HG03565 (cell line): Measurements from ENCODE around the gene NCAN.
"Not testable (repeated sequence)": the region's sequence is repeated elsewhere in the genome, so short reads cannot be mapped to it uniquely, and the experiment has no call there.

Experiments used
- ATAC-seq: cut with Tn5 transposase; IDR thresholded peaks from one replicate; pipeline ENCODE4 v1.9.1; 2021; ENCODE audit warnings: mild to moderate bottlenecking, moderate library complexity; ENCODE audit not compliant: unreplicated experiment

NCAN gene

DNA sequence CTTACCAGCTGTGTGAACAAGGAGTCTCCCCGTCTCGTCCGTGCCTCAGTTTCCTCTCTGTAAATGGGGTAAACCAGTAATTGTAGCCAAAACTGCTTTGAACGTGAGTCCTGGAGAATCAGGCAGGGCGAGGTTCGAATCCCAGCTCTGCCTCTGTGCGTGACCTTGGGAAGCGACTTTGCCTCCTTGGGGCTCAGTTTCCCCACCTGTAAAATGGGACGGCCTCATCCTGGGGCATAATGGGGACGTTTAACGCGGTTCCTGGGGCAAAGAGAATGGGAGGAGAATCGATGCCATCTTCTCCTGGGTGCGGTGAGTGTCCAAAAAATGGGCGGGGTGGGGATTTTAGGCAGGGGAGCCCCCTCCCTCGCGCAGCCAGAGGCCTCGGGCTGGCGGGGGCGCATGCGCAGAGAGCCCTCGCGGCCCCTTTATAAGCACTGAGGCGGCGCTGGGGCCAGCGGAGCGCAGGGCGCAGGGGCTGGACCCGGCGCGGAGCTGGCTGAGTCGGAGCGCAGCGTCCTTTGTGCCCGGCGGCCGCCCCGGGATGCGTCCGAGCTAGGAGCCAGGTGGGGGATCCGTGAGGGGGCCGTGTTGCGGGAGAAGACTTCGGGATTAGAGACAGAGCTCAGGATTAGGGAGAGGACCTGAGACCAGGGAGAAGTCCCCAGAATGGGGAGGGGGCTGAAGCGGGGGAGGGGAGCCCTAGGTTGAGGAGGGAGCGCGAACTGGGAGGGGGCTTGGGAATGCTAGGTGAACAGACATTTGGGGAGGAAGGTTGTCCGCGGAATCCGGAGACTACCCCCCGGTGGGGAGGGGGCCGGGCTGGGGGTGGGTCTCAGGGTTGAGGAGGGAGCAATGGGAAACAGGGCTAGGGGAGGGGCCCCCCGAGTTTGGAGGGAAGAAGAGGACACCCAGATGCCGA lies at the start of gene NCAN:
NCAN (plus strand) TSS at position 460 of the 922 bp plus-strand sequence. CDS start 4,996 bp downstream, outside the sequence.
- ATAC-seq = no peak

DNA sequence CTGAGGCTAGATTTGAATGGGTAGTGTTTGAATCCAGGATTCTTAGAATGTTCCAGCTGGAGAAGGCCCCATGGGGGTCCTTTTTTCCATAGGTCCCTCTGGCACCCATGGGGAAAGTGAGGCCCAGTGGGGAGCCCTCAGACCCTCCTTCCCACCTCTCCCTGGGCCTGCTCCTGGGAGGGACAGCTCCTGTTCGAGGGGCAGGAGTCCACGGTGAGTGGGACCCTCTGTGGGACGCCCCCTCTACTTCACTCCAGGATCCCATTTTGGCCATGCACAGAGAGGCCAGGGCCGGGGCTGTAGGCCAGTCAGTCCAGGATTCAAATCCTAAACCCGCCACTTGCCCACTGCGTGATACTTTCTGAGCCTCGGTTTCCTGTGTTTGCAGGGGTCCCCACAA lies 49.3 kb upstream of the NCAN start:
- ATAC-seq = no peak

DNA sequence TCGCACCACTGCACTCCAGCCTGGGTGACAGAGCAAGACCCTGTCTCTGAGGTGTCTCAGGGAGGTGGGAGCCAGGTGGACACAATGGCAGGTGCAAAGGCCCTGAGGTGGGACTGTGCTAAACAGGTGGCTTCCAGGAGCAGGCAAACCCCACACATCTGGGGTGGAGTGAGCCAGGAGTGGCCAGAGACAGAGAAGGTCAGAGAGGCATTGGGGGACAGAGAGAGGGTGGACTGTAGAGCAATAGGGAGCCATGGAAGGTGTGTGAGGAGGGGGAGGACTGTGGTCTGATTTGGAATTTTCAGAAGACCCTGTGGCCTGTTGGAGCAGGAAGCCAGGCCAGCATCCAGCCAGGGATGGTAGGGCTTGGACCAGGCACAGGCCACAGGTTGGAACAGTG lies 46.4 kb upstream of the NCAN start:
- no peak for ATAC-seq

DNA sequence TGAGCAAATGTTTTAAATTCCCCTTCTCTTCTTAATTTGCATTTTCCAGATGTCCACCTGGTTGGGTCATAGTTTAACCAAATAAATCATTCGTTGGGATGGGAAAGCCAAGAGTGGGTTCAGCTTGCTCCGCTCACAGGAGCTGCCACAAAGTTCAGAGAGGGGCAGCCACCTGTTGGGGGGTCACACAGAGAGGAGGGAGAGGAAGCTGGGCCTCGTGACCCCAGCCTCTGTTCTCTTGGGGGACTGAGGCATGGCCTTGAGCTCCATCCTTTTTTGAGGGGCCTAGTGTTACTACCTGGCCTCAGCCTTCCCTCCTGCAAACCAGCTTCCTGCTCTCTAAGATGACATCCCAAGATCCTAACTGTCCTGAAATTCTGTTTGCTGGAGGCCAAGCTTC lies 44.1 kb upstream of the NCAN start:
- ATAC-seq = no peak

DNA sequence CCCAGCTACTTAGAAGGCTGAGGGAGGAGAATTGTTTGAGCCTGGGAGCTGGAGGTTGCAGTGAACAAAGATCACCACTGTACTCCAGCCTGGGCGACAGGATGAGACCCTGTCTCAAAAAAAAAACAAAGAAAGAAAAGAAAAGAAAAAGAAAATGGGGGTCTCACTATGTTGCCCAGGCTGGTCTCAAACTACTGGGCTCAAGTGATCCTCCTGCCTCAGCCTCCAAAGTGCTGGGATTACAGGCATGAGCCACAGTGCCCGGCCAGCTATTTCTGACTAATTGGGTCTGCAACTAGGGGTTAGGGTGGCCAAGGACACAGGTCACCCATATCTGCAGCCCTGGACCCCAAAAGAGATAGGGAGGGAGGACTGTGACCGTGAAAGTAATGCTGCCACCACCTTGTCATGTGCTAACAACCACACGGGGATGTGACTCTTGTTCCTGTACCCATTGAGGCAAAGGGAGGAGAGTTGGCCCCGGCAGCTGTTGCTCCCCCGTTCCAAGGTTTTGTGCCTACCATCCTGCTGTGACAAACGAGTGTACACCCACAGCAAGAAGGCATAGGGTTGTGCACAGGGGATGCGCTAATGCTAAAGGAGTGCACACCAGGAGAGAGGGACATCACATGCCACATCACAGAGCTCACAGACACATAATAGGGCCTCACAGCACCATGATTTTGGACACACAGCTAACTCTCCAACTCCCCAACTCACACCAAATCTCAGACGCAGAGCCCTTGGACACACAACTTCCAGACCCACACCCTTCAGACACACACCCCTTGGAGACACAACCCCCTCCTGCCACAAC lies 42.3 kb upstream of the NCAN start:
- ATAC-seq = no peak

DNA sequence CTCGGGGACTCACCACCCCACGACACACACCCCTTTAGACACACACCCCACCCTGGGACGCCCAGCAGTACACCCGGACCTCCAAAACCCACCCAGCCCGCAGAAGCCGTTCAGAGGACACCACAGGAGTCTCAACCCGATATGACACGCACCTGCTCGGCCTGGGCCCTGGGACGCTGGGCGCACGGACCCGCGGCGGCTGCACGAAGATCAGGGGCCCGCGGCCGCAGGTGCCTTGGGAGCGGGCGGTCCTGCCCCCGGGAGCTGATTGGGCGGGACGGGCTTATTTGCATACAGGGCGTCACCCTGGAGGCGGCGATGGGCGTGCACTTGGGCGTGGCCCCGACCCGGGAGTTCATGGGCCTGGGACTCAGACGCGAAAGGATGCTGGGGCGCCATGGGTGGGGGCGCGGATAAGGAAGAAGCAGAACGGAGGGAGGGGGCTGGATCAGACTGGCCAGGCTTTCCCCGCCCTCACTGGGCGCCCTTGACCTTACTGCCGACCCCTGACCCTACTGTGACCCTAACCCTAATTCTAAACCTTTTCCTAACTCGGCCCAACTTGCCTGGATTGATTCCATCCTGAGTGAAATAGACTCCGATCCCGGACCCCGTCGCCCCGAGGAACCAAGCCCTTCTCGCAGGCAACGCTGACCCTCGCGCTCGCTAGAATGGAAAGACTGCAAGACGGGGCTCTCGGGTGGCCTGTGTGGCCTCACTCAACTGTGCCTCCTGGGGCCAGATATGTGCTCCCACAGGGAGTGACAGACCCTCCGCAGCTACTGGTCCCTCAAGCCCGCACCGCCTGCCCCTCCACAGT lies 41.5 kb upstream of the NCAN start, which contains the start of gene MEF2B:
MEF2B (minus strand) TSS at position 211 of the 820 bp plus-strand sequence. CDS start 19,528 bp downstream, outside the sequence.
- peak; percentile 50 for ATAC-seq

DNA sequence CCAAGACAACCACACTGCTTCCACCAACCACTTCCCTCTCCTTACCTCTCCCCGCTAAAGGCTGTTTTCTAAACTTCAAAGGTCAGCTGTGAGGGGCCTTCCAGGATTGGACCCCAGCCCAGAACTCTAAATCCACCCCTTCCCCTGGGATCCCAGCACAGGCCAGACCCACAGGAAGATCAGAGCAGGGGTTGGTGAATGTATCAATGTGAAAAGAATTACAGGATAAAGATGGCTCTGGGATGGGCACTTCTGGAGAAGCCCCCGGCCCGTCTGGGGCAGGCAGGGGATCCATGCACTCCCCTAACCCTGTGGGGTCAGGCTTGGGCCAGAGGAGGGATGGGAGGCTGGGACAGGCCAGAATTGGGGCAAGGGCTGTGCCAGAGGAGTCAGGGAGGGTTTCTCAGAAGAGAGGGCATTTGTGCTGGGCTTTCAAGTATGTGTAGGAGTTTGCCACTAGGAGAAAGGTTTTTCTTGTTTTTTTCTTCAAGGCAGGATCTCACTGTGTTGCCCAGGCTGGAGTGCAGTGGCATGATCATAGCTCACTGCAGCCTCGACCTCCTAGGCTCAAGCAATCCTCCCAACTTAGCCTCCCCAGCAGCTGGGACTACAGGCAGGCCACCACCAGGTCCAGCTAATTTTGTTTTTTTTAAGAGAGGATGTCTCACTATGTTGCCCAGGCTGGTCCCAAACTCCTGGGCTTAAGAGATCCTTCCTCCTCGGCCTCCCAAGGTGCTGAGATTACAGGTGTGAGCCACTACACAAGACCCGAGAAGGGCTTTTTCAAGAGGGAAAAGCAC lies 40.7 kb upstream of the NCAN start:
- no peak for ATAC-seq

DNA sequence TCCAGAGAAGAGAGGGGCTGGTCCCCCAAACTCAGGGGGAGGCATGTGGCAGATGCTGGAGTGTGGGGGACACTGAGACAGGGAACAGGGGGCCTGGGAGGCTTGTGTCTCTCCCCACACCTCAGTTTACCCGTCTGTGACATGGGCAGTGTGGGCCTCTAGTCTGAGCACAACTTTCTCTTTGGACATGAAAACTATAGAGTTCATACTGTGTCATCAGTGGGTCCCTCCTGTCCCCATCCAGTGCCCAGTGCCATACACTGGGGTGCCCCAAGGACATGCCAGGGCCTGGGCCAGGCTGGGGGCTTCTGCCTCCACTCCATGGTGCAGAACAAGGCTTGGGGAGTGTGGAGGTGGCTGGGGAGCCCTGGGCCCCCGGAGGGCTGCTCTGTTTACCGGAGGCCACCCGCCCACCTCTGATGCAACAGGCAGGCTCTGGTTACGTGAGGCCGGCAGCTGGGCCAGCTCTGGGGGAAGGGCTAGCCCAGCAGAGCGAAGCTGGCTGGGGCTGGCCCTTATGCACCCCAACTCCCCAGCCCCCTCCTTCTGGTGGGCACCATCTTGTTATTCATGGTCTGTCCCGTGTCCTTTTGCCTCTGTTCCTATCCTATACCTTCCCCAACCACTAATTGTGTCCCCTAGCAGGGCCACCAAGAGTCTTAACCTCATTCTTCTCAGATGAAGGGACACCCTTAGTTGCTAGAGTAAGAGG lies 39.8 kb upstream of the NCAN start:
- no peak for ATAC-seq

DNA sequence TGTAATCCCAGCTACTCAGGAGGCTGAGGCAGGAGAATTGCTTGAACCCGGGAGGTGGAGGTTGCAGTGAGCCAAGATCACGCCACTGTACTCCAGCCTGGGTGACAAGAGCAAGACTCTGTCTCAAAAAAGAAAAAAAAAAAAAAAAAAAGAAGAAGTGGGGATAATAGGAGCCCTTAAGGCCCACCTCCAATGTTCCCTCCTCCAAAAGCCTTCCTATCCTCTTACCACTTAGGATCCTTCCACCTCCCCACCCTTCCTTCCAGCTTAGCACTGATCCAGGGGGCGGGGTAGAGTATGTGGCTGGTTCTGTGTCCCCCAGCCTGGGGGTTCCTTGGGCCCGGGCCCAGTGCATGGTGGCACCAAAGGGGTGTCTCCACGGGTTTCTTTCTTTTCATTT lies 38.5 kb upstream of the NCAN start:
- not testable (repeated sequence) for ATAC-seq

DNA sequence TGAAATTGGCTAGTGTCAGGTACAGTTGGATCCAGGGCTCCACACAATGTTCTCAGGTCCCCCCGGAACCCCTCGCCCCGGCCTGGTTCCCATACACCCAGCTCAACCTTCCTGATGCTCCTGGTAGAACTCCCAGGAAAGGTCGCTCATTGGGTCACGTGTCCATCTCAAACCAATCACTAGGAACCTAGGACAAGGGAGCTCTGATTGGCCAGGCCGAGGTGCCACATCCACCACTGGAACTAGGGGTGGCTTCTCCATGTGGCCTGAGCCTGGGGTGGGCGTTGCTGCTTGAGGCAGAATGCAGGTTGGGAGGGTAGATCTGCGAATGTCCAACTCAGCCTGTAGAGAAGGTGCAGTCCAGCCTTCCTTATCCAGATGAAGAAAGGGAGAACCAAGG lies 34.8 kb upstream of the NCAN start:
- ATAC-seq = no peak

DNA sequence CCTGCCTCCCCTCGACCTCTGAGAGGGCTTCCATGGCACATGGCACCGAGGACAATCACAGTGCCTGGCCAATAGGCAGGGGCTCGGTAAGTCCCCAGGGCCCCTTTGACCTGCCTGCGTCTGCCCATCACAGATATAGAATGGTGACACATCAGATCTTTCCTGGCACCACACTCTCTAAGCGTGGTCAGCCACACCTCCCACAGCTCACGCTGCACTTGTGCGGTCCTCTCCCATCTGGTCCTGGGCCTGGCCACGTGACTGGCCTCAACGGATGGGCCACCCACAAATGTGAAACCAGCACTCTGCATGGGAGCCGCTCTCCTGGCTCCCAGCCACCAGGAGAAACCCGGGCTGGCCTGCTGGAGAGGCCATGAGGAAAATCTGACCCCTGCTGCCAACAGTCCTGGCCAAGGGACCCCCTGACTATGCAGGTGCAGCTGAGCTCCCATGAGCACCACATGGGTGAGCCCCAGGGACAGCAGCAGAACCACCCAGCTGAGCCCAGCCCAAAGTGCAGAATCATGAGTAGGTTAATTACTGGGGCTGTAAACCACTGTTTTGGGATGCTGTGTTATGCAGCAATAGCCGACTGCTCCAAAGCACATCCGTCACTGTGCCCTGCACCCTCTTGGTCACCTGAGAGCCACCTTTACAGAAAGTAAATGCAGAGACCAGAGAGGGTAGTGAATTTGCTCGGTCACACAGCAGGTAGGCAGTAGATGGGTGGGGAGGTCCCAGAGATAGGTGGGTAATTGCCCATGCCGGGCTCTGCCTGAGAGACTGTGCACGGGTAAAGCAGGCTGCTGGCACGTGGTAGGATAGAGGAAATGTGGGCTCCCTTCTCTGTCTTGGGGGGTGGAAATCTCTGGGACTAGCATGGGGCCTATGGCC lies 32.0 kb upstream of the NCAN start:
- ATAC-seq = no peak

DNA sequence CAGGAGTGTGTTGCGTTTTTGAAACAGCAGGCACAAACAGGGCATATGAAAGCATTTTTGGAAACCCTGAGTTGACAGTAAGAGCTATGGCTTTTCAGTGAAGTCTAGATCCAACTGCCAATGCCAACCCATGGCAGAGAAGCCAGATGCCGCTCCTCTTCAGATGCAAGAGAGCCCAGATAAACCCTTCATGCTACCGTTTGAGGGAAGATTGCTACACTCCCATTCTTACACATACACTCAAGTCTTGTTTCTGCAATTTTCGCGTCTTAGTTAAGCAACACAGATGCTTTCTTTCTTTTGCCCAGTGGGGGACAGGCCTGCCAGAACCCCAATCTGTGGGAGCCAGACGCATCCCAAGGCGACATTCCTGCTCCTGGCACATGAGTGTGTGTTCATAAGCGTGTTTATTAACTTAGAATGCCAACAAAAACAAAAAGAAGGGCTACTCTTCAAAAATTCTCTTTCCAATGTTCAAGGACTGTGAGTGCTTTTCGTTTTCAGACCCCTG lies 30.2 kb upstream of the NCAN start:
- no peak for ATAC-seq

DNA sequence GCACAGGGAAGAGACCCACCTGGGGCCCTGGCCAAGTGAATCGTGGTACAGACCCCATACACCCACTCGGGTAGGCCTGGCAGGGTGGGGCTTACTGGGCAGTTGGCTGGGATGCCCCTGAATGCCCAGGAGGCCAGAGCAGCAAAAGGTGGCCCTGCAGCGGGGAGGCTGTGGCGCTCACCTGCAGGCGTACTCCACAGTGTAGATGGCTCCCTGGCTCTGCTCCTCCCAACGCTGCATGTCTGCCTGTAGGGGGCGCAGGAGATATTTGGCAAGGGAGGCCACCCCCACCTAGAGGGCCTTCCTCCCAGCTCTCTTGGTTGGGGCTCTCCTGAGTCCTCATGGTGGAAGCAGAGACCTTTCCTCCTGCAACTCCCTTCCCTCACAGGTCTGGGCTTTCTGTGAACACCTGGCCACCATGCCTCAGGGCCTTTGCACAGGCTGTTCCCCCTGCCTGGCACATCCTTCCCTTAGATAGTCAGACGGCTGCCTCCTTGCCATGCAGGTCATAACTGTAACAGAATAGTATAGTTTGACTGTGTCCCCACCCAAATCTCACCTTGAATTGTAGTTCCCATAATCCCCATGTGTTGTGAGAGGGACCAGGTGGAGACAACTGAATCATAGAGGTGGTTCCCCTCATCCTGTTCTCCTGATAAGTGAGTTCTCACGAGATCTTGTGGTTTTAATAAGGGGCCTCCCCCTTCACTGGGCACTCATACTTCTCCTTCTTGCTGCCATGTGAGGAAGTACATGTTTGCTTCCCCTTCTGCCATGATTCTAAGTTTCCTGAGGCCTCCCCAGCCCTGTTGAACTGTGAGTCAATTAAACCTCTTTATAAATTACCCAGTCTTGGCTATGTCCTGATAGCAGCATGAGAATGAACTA lies 25.7 kb upstream of the NCAN start:
- no peak for ATAC-seq

DNA sequence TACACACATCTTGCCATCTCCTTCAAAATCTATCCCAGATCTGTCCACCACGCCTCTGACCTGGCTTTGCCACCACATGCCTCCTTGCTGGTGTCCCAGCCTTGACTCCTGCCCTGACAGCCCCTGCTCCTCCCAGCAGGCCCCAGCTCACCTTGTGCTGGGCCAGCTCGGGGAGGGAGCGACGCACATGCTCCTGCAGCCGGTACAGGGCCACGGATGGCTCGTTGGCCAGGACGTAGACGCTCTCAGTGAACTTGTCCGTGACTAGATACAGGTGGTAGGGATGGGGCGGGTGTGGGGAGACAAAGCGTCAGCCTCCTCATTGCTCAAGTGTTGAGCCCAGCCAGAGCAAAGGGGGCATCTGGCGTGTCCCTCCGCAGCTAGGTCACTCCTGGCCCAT lies 25.0 kb upstream of the NCAN start:
- no peak for ATAC-seq

DNA sequence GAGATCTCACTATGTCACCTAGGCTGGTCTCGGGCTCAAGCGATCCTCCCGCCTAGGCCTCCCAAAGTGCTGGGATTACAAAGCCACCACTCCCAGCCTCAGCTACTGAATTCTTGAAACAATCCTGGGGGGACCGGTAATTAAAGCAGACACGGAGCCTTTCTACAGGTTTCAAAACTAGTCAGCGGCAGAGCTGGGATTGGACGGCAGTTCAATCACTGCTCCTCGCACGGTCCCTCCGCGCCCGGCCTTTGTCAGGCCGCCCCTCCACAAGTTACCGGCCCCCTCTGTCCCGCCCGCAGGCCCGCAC lies 20.0 kb upstream of the NCAN start:
- no peak for ATAC-seq

DNA sequence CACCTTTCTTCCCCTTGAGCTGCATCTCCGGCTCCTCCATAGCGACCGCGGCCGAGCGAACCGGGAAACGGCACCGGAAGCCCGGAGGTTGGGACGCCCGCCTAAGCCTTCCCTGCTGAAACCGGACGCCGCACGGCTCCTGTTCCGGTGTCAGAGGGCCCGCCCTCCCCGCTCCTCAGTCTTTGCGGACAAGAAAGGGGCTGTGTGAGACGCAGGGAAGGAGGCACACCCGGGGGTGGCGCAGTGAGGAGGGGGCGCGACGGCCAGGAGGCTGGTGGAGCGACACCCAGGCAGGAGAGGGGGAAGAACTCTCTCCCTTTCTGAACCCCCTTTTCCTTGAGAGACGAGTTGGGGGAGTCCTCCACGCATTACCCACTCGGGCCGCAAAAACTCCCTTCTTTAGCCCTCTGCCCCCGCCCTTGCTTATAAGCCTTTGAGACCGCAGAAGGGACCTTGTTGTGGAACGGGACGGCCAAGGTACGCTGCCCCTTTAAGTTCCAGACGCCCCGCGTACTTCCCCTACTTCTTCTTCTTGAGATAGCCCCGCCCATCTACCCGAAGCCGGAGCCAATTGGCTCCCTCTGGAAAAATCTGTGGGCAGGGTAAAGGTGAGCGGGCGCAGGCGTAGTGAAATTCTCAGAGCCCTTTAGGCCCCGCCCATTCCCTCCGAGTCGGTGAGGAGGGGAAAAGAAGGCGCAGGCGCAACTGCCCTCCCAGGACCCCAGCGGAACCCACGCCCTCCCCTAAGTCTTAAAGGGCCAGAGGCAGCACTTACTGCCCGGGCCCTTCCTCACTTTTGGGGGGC lies 19.5 kb upstream of the NCAN start, which contains the start of the genes BORCS8 and RFXANK:
BORCS8 (minus strand) TSS at position 75 of the 805 bp plus-strand sequence; CDS start at position 40, 35 bp downstream.
RFXANK (plus strand) TSS at position 181 of the 805 bp plus-strand sequence. CDS start 1,689 bp downstream, outside the sequence.
- peak; percentile 85 for ATAC-seq
